Trophoblast cell (in vitro differentiated cells and primary cell): ENCODE results near the gene NTN5.

Experiments
- DNase-seq, 2 donors: peaks; one replicate each; pipeline ENCODE4 v3.0.0-alpha.2; 2016
- H2AFZ ChIP-seq: 2 replicates; pipeline ENCODE4 v1.6.1; 2013; ENCODE audit warnings: low read length, moderate library complexity, mild to moderate bottlenecking; ENCODE audit not compliant: insufficient read depth, poor library complexity
- H2AK5ac ChIP-seq: 2 replicates; pipeline ENCODE4 v1.6.1; 2013; ENCODE audit warnings: mild to moderate bottlenecking, low read length
- H2BK120ac ChIP-seq: 2 replicates; pipeline ENCODE4 v1.6.1; 2013; ENCODE audit warnings: low read length, mild to moderate bottlenecking, moderate library complexity; ENCODE audit not compliant: insufficient read depth, poor library complexity
- H2BK12ac ChIP-seq: 2 replicates; pipeline ENCODE4 v1.6.1; 2013; ENCODE audit warnings: mild to moderate bottlenecking, low read length, moderate library complexity
- H2BK5ac ChIP-seq: 2 replicates; pipeline ENCODE4 v1.6.1; 2013; ENCODE audit warnings: low read length, low read depth, moderate library complexity, mild to moderate bottlenecking; ENCODE audit not compliant: poor library complexity
- H3K14ac ChIP-seq: 2 replicates; pipeline ENCODE4 v1.6.1; 2013; ENCODE audit warnings: mild to moderate bottlenecking, low read length
- H3K18ac ChIP-seq: 2 replicates; pipeline ENCODE4 v1.6.1; 2013; ENCODE audit warnings: mild to moderate bottlenecking, low read length
- H3K23ac ChIP-seq: 2 replicates; pipeline ENCODE4 v1.6.1; 2013; ENCODE audit warnings: low read length
- H3K27ac ChIP-seq: 2 replicates; pipeline ENCODE4 v1.5.1; 2013; ENCODE audit warnings: low read depth, mild to moderate bottlenecking, inconsistent platforms, low read length, moderate library complexity
- H3K27me3 ChIP-seq: 2 replicates; pipeline ENCODE4 v1.6.1; 2013; ENCODE audit warnings: inconsistent platforms, mild to moderate bottlenecking, low read length, moderate library complexity; ENCODE audit not compliant: insufficient read depth
- H3K36me3 ChIP-seq, 2 experiments: 1 replicate in 1 of 2; 2 replicates in 1 of 2; pipeline ENCODE4 v1.6.1; 2013; ENCODE audit warnings: low read length in 2 of 2, mild to moderate bottlenecking in 2 of 2, moderate library complexity in 1 of 2; ENCODE audit not compliant: insufficient read depth in 2 of 2, control insufficient read depth in 1 of 2
- H3K4ac ChIP-seq: 2 replicates; pipeline ENCODE4 v1.6.1; 2013; ENCODE audit warnings: low read depth, mild to moderate bottlenecking, low read length, moderate library complexity
- H3K4me1 ChIP-seq, 2 experiments: 1 replicate in 1 of 2; 2 replicates in 1 of 2; pipeline ENCODE4 v1.6.1; 2013; ENCODE audit warnings: low read length in 2 of 2, mild to moderate bottlenecking in 2 of 2, moderate library complexity in 1 of 2; ENCODE audit not compliant: insufficient read depth in 2 of 2, control insufficient read depth in 1 of 2
- H3K4me2 ChIP-seq: 2 replicates; pipeline ENCODE4 v1.6.1; 2013; ENCODE audit warnings: inconsistent platforms, mild to moderate bottlenecking, low read length, moderate library complexity
- H3K4me3 ChIP-seq: 2 replicates; pipeline ENCODE4 v1.5.1; 2013; ENCODE audit warnings: mild to moderate bottlenecking, low read depth, low read length, inconsistent platforms
- H3K79me1 ChIP-seq: one replicate; pipeline ENCODE4 v1.6.1; 2013; ENCODE audit warnings: low read length
- H3K79me2 ChIP-seq: 2 replicates; pipeline ENCODE4 v1.6.1; 2013; ENCODE audit warnings: low read length, mild to moderate bottlenecking; ENCODE audit not compliant: control insufficient read depth, insufficient read depth, poor library complexity
- H3K9ac ChIP-seq: 2 replicates; pipeline ENCODE4 v1.6.1; 2013; ENCODE audit warnings: mild to moderate bottlenecking, low read length
- H3K9me3 ChIP-seq: 2 replicates; pipeline ENCODE4 v1.6.1; 2013; ENCODE audit warnings: low read depth, mild to moderate bottlenecking, control low read depth, inconsistent platforms, low read length; ENCODE audit not compliant: insufficient read depth
- H4K12ac ChIP-seq: 2 replicates; pipeline ENCODE4 v1.6.1; 2013; ENCODE audit warnings: low read depth, mild to moderate bottlenecking, low read length, moderate library complexity
- H4K8ac ChIP-seq: 2 replicates; pipeline ENCODE4 v1.6.1; 2013; ENCODE audit warnings: low read depth, mild to moderate bottlenecking, low read length, moderate library complexity
- H4K91ac ChIP-seq: one replicate; pipeline ENCODE4 v1.6.1; 2013; ENCODE audit warnings: low read depth, mild to moderate bottlenecking, low read length, moderate library complexity
- WGBS: extraction: QIAGEN DNeasy Blood & Tissue Kit; methylation state at CpG from one replicate; pipeline ENCODE4 v1.1.7; 2013; ENCODE audit warnings: missing lambda C conversion rate; ENCODE audit not compliant: insufficient read length, insufficient coverage; ENCODE audit errors: extremely low coverage; 5-methylcytosine and 5-hydroxymethylcytosine counted together

Gene NTN5

GRCh38 chr19:48634424-48635262 lies 38.2 kb downstream of the NTN5 start:
- H3K4me2 ChIP-seq = peak overlapping the region; percentile 38
- no peak overlapping the region for H3K9ac ChIP-seq
- H4K12ac ChIP-seq = no peak overlapping the region
- H3K9me3 ChIP-seq = peaks cover 3% of the 10 kb centered on the region
- H3K18ac ChIP-seq = no peak overlapping the region
- H2AFZ ChIP-seq = peak overlapping the region; percentile 50
- peak overlapping the region; percentile 72 for H4K91ac ChIP-seq
- H3K4ac ChIP-seq = no peak overlapping the region
- H3K14ac ChIP-seq = no peak overlapping the region
- peak; percentile 96 to 98 for DNase-seq
- H3K23ac ChIP-seq = no peak overlapping the region
- H3K36me3 ChIP-seq = no peaks in the 10 kb centered on the region
- peaks cover 25 to 47% of the 10 kb centered on the region in 2 experiments for H3K4me1 ChIP-seq
- H3K4me3 ChIP-seq = no peak overlapping the region
- no CpG with 5 or more reads among the region's 37 CpGs for WGBS
- H3K79me2 ChIP-seq = no peaks in the 10 kb centered on the region
- H3K79me1 ChIP-seq = peaks cover 4% of the 10 kb centered on the region
- H2AK5ac ChIP-seq = no peak overlapping the region
- H2BK5ac ChIP-seq = no peak overlapping the region
- no peak overlapping the region for H3K27ac ChIP-seq
- peaks cover 15% of the 10 kb centered on the region for H3K27me3 ChIP-seq
- no peak overlapping the region for H2BK12ac ChIP-seq
- H2BK120ac ChIP-seq = no peak overlapping the region
- H4K8ac ChIP-seq = peak overlapping the region; percentile 69

GRCh38 chr19:48634036-48634342 lies 38.8 kb downstream of the NTN5 start:
- no peak overlapping the region for H3K4ac ChIP-seq
- no peak overlapping the region for H3K18ac ChIP-seq

GRCh38 chr19:48633148-48634035 lies 39.4 kb downstream of the NTN5 start:
- H3K23ac ChIP-seq = no peak overlapping the region
- no peak for DNase-seq
- H2AK5ac ChIP-seq = no peak overlapping the region
- no peaks in the 10 kb centered on the region for H3K79me2 ChIP-seq
- H3K9me3 ChIP-seq = peaks cover 3% of the 10 kb centered on the region
- no peak overlapping the region for H4K8ac ChIP-seq
- peaks cover 15% of the 10 kb centered on the region for H3K27me3 ChIP-seq
- no peak overlapping the region for H3K18ac ChIP-seq
- no peak overlapping the region for H3K9ac ChIP-seq
- no peak overlapping the region for H3K4me3 ChIP-seq
- H3K4me1 ChIP-seq = peaks cover 25 to 46% of the 10 kb centered on the region in 2 experiments
- no peak overlapping the region for H3K14ac ChIP-seq
- no peak overlapping the region for H2BK12ac ChIP-seq
- H2BK5ac ChIP-seq = no peak overlapping the region
- no peak overlapping the region for H2AFZ ChIP-seq
- no peak overlapping the region for H4K91ac ChIP-seq
- no peak overlapping the region for H4K12ac ChIP-seq
- no CpG with 5 or more reads among the region's 22 CpGs for WGBS
- peaks cover 4% of the 10 kb centered on the region for H3K79me1 ChIP-seq
- H3K4ac ChIP-seq = no peak overlapping the region
- H3K36me3 ChIP-seq = no peaks in the 10 kb centered on the region
- no peak overlapping the region for H3K4me2 ChIP-seq
- H2BK120ac ChIP-seq = no peak overlapping the region
- H3K27ac ChIP-seq = no peak overlapping the region

More at GRCh38 chr19:48634036-48634342, 38.8 kb downstream of the NTN5 start:
- Histone ChIP-seq H3K9me3 (peaks cover 3% of the 10 kb centered on the region), H3K27ac (no peak overlapping the region), H3K36me3 (no peaks in the 10 kb centered on the region), H3K4me3 (no peak overlapping the region), H4K12ac (no peak overlapping the region), H4K8ac (no peak overlapping the region), H3K79me1 (peaks cover 4% of the 10 kb centered on the region), H3K9ac (no peak overlapping the region), H3K4me2 (no peak overlapping the region), H3K79me2 (no peaks in the 10 kb centered on the region), H3K23ac (no peak overlapping the region), H3K27me3 (peaks cover 15% of the 10 kb centered on the region), H2BK120ac (no peak overlapping the region), H3K14ac (no peak overlapping the region), H4K91ac (no peak overlapping the region), H2BK5ac (no peak overlapping the region), H2AFZ (no peak overlapping the region), H2AK5ac (no peak overlapping the region), H2BK12ac (no peak overlapping the region), H3K4me1 (peaks cover 25 to 48% of the 10 kb centered on the region in 2 experiments)
- no CpG with 5 or more reads among the region's 7 CpGs for WGBS
- no peak for DNase-seq

GRCh38 chr19:48632692-48633147 lies 40.1 kb downstream of the NTN5 start:
- H2AK5ac ChIP-seq = no peak overlapping the region
- DNase-seq = no peak
- H2BK5ac ChIP-seq = no peak overlapping the region
- H3K27ac ChIP-seq = no peak overlapping the region
- H3K79me1 ChIP-seq = peaks cover 4% of the 10 kb centered on the region
- no peak overlapping the region for H2BK12ac ChIP-seq
- no peak overlapping the region for H4K91ac ChIP-seq
- H3K4ac ChIP-seq = no peak overlapping the region
- H3K36me3 ChIP-seq = no peaks in the 10 kb centered on the region
- no peak overlapping the region for H3K4me2 ChIP-seq
- no peak overlapping the region for H3K4me3 ChIP-seq
- no peak overlapping the region for H3K23ac ChIP-seq
- H3K9ac ChIP-seq = no peak overlapping the region
- H4K12ac ChIP-seq = no peak overlapping the region
- H4K8ac ChIP-seq = no peak overlapping the region
- H2AFZ ChIP-seq = no peak overlapping the region
- peaks cover 3% of the 10 kb centered on the region for H3K9me3 ChIP-seq
- peaks cover 25 to 44% of the 10 kb centered on the region in 2 experiments for H3K4me1 ChIP-seq
- no peak overlapping the region for H3K18ac ChIP-seq
- no peak overlapping the region for H2BK120ac ChIP-seq
- no peak overlapping the region for H3K14ac ChIP-seq
- peaks cover 15% of the 10 kb centered on the region for H3K27me3 ChIP-seq
- H3K79me2 ChIP-seq = no peaks in the 10 kb centered on the region
